CD4-positive, alpha-beta T cell treated with Interleukin-10 for 1 hour (primary cell): Measurements from ENCODE around the gene FBLL1.
"Not testable (repeated sequence)": the region's sequence is repeated elsewhere in the genome, so short reads cannot be mapped to it uniquely, and the experiment has no call there.

ENCODE experiments used
- DNase-seq: peaks from one replicate; pipeline ENCODE4 v3.0.0-alpha.2; 2020

FBLL1 gene

DNA sequence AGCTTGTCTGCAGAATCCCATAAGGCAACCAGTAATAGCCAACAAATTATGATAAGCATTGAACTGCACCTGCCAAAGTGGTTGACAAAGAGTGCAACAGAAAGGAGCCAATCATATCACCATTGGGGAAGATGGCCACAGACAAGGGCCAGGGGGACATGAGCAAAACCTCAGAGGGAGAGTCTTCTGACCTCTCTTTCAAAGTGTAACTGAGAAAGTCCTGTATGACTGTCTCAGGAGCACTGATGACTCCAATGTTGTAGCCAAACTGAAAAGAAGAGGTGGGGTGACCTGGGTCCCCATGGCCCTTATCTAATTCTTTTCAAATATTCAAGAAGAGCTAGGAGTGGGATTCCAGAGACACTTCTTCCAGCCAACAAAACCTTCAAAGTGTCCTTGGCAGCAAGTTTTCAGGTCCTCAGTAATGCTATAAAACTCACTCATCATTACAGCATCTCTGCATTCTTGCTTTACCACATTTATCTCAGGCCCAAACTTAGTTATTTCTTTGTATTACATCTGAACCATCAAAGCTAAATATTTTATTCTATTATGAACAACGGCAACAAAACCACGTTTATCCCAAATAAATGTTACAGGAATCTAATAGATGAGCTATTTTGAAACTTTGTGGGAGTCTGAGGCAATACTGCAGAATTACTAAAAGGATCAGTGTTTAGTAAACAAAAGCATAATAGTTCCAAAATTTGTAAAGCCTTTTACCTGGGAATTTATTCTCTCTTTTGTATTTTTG lies 24.4 kb downstream of the FBLL1 start:
- DNase-seq, result no peak

GRCh38 chr5:168557389-168557788 lies 28.3 kb downstream of the FBLL1 start:
- DNase-seq, result no peak

DNA sequence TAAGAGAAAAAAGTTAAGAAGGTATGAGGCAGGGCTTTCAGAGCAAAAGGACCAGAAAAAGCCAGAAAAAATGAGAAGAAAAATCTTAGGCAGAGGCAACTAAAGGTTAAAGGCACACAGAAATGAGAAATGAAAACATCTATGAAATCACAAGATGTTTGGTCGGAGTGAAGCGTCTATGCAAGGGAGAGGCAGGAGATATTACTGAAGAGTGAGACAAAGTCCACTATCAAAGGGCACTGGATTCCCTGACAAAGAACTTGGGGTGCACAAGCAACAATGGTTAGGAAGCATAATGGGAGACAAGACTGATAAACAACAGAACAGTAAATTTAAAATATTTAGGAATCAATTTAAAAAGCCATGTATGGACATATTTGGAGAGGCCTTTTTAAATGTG lies 33.2 kb downstream of the FBLL1 start:
- DNase-seq, result no peak

DNA sequence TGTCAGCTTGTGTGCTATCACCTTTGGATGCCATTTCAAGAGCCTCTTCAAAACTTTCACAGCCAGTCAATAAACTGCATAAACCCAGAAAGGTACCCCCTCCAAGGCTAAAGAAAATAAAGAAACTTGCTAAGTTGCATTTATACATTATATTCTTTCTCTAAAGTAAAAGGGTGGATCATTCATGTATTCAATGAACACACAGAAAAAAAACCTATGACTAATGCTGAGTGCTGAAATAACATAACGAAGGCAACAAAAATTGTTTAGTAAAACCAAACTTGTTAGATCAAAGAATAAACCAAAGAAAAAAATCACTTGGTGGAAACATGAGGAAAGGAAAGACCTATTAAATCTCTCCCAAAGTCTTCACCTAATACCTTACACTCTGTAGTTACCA lies 34.9 kb downstream of the FBLL1 start:
- DNase-seq, result no peak

- no peak for DNase-seq
Measured at GRCh38 chr5:168568738-168569137, 39.6 kb downstream of the FBLL1 start.

- no peak for DNase-seq
Measured at GRCh38 chr5:168570490-168571328, 41.6 kb downstream of the FBLL1 start.

GRCh38 chr5:168573663-168574062 lies 44.6 kb downstream of the FBLL1 start:
- DNase-seq, result not testable (repeated sequence)

DNA sequence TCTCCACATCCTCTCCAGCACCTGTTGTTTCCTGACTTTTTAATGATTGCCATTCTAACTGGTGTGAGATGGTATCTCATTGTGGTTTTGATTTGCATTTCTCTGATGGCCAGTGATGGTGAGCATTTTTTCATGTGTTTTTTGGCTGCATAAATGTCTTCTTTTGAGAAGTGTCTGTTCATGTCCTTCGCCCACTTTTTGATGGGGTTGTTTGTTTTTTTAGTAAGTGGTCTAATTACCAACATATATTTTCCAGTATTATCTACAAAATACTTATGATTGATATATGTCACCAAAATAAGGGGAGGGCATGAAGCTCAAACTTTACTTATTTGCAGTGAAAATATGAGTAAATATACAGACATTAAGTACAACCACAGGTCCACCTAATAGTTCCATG lies 45.1 kb downstream of the FBLL1 start:
- not testable (repeated sequence) for DNase-seq

- no peak for DNase-seq
Measured at GRCh38 chr5:168575391-168576372, 46.6 kb downstream of the FBLL1 start.

- DNase-seq, result no peak
Measured at GRCh38 chr5:168578006-168578405, 48.9 kb downstream of the FBLL1 start.

GRCh38 chr5:168578538-168579487 lies 49.7 kb downstream of the FBLL1 start, which contains the start of gene PANK3:
PANK3 (minus strand) TSS chr5:168579368; CDS start chr5:168579283, 85 bp downstream.
- DNase-seq, result no peak

GRCh38 chr5:168579488-168580226 lies 50.6 kb downstream of the FBLL1 start:
- peak; percentile 98 for DNase-seq

DNA sequence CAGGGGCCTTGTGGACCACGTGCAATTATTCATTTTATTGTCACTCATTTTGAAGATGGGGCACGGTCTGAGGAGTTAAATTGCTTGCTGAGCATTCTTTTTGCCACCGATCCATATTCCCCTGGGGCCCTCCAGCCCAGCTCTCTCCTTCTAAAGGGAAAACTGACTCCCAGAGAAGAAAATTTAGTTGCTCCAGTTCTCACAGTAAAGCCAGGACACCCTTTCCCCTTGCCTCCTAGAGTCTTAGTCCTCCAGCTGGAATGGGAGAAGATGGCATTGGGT lies 51.1 kb downstream of the FBLL1 start:
- DNase-seq, result no peak
